Measurements from ENCODE around the gene ACAD10.

- TF ChIP-seq POLR2AphosphoS5 (IDR thresholded peaks at IDR 0.05; ENCODE audit: borderline replicate concordance, low read depth, low read length): no peak
- no peak for TF ChIP-seq EZH2 (IDR thresholded peaks at IDR 0.05)
- TF ChIP-seq FOXP2 (optimal IDR thresholded peaks at IDR 0.05; ENCODE audit: control extremely low read depth, extremely low read length, insufficient read depth): no peak
Measured at GRCh38 chr12:111788178-111788654, 102.4 kb downstream of the ACAD10 start.

Data from SK-N-MC (cell line).